Measurements from ENCODE around the gene JPT1.
A peak's percentile ranks its signal among the peaks of the same experiment; 100 is the strongest.
"Not testable (repeated sequence)": the region's sequence is repeated elsewhere in the genome, so short reads cannot be mapped to it uniquely, and the experiment has no call there.

The JPT1 gene

GRCh38 chr17:75154195-75155106, at the start of gene JPT1:
TSS of gene JPT1 (minus strand) at chr17:75154512. CDS start at chr17:75154397, 115 bp downstream.
- DNase-seq = peak; percentile 99

GRCh38 chr17:75199886-75200618, 45.7 kb upstream of the JPT1 start:
- DNase-seq = no peak

GRCh38 chr17:75194879-75195278, 40.6 kb upstream of the JPT1 start:
- peak; percentile 55 for DNase-seq

GRCh38 chr17:75191584-75191983, 37.3 kb upstream of the JPT1 start:
- peak; percentile 48 for DNase-seq

GRCh38 chr17:75188614-75189013, 34.3 kb upstream of the JPT1 start:
- no peak for DNase-seq

- DNase-seq = no peak
Measured at GRCh38 chr17:75183999-75184884, 29.9 kb upstream of the JPT1 start.

GRCh38 chr17:75182569-75183436, 28.5 kb upstream of the JPT1 start, which contains the start of gene SUMO2:
TSS of gene SUMO2 (minus strand) at chr17:75182959. CDS start at chr17:75182834, 125 bp downstream.
- peak; percentile 96 for DNase-seq

- DNase-seq = no peak
Measured at GRCh38 chr17:75182319-75182568, 27.9 kb upstream of the JPT1 start.

- no peak for DNase-seq
Measured at GRCh38 chr17:75181608-75182318, 27.5 kb upstream of the JPT1 start.

- DNase-seq = no peak
Measured at GRCh38 chr17:75181110-75181509, 26.8 kb upstream of the JPT1 start.

- no peak for DNase-seq
Measured at GRCh38 chr17:75178453-75178852, 24.1 kb upstream of the JPT1 start.

- no peak for DNase-seq
Measured at GRCh38 chr17:75176625-75177024, 22.3 kb upstream of the JPT1 start.

GRCh38 chr17:75174996-75175395, 20.7 kb upstream of the JPT1 start:
- DNase-seq = no peak

- no peak for DNase-seq
Measured at GRCh38 chr17:75173526-75173925, 19.2 kb upstream of the JPT1 start.

- no peak for DNase-seq
Measured at GRCh38 chr17:75168998-75169397, 14.7 kb upstream of the JPT1 start.

- DNase-seq = not testable (repeated sequence)
Measured at GRCh38 chr17:75164606-75165005, 10.3 kb upstream of the JPT1 start.

GRCh38 chr17:75163074-75163473, 8.8 kb upstream of the JPT1 start:
- DNase-seq = no peak

- no peak for DNase-seq
Measured at GRCh38 chr17:75160211-75160610, 5.9 kb upstream of the JPT1 start.

GRCh38 chr17:75159196-75160031, 5.1 kb upstream of the JPT1 start:
- DNase-seq = no peak

- not testable (repeated sequence) for DNase-seq
Measured at GRCh38 chr17:75158480-75158879, 4.2 kb upstream of the JPT1 start.

Data from fibroblast of skin of right quadriceps (primary cell).